Neural cell (in vitro differentiated cells): ENCODE data around the gene SLC11A1.

Experiments
- EP300 ChIP-seq: fragments of 450-650 bp; conservative IDR thresholded peaks from 2 replicates; pipeline ENCODE4 v1.6.1; 2014; ENCODE audit warnings: antibody characterized with exemption, mild to moderate bottlenecking, moderate library complexity; ENCODE audit not compliant: poor library complexity, severe bottlenecking
- EZH2 ChIP-seq: fragments of 200-600, 300-800 bp; shearing (Covaris generic), sonication (generic); IDR thresholded peaks from 2 replicates; pipeline ENCODE4 v1.6.1; 2014; ENCODE audit warnings: antibody characterized with exemption, low read length, borderline replicate concordance, mild to moderate bottlenecking; ENCODE audit not compliant: insufficient read depth, poor library complexity, severe bottlenecking
- POLR2AphosphoS5 ChIP-seq: IDR thresholded peaks from 2 replicates; pipeline ENCODE4 v1.6.1; 2012
- SMC3 ChIP-seq: fragments of 450-650 bp; conservative IDR thresholded peaks from 2 replicates; pipeline ENCODE4 v1.6.1; 2014; ENCODE audit warnings: antibody characterized with exemption, mild to moderate bottlenecking, moderate library complexity; ENCODE audit not compliant: poor library complexity
- TF ChIP-seq, protein P1 (sequence below): fragments of 450-650 bp; IDR thresholded peaks from 2 replicates; pipeline ENCODE4 v1.5.1; 2014; ENCODE audit warnings: antibody characterized with exemption, mild to moderate bottlenecking, moderate library complexity; ENCODE audit not compliant: poor library complexity, severe bottlenecking
- TF ChIP-seq, protein P2 (sequence below): IDR thresholded peaks from 2 replicates; pipeline ENCODE4 v1.6.1; 2012; ENCODE audit warnings: borderline replicate concordance

- TF ChIP-seq, protein P1, sequence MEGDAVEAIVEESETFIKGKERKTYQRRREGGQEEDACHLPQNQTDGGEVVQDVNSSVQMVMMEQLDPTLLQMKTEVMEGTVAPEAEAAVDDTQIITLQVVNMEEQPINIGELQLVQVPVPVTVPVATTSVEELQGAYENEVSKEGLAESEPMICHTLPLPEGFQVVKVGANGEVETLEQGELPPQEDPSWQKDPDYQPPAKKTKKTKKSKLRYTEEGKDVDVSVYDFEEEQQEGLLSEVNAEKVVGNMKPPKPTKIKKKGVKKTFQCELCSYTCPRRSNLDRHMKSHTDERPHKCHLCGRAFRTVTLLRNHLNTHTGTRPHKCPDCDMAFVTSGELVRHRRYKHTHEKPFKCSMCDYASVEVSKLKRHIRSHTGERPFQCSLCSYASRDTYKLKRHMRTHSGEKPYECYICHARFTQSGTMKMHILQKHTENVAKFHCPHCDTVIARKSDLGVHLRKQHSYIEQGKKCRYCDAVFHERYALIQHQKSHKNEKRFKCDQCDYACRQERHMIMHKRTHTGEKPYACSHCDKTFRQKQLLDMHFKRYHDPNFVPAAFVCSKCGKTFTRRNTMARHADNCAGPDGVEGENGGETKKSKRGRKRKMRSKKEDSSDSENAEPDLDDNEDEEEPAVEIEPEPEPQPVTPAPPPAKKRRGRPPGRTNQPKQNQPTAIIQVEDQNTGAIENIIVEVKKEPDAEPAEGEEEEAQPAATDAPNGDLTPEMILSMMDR: no peak
- TF ChIP-seq EP300: no peak
- no peak for TF ChIP-seq POLR2AphosphoS5
- TF ChIP-seq SMC3: no peak
- TF ChIP-seq EZH2: no peak
- TF ChIP-seq, protein P2, sequence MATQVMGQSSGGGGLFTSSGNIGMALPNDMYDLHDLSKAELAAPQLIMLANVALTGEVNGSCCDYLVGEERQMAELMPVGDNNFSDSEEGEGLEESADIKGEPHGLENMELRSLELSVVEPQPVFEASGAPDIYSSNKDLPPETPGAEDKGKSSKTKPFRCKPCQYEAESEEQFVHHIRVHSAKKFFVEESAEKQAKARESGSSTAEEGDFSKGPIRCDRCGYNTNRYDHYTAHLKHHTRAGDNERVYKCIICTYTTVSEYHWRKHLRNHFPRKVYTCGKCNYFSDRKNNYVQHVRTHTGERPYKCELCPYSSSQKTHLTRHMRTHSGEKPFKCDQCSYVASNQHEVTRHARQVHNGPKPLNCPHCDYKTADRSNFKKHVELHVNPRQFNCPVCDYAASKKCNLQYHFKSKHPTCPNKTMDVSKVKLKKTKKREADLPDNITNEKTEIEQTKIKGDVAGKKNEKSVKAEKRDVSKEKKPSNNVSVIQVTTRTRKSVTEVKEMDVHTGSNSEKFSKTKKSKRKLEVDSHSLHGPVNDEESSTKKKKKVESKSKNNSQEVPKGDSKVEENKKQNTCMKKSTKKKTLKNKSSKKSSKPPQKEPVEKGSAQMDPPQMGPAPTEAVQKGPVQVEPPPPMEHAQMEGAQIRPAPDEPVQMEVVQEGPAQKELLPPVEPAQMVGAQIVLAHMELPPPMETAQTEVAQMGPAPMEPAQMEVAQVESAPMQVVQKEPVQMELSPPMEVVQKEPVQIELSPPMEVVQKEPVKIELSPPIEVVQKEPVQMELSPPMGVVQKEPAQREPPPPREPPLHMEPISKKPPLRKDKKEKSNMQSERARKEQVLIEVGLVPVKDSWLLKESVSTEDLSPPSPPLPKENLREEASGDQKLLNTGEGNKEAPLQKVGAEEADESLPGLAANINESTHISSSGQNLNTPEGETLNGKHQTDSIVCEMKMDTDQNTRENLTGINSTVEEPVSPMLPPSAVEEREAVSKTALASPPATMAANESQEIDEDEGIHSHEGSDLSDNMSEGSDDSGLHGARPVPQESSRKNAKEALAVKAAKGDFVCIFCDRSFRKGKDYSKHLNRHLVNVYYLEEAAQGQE: no peak
These were observed 27.1 kb upstream of the SLC11A1 start for GRCh38 chr2:218354850-218355443.
